ENCODE data around the gene UBAC2. TPM values are rescaled to one million over a fixed set of nuclear protein-coding genes. Genes with fewer than 3 reads are reported as not detected.
"Not testable (repeated sequence)": the region's sequence is repeated elsewhere in the genome, so short reads cannot be mapped to it uniquely, and the experiment has no call there.

UBAC2 gene
- total RNA-seq, 4 donors from 2014 or later, result 43.5 to 59.6 (median 52.0) TPM

GRCh38 chr13:99208185-99208584, 7.5 kb downstream of the UBAC2 start:
- TF ChIP-seq CTCF (IDR thresholded peaks at IDR 0.05) (no peak), EP300 (IDR thresholded peaks at IDR 0.05) (no peak), POLR2A (IDR thresholded peaks at IDR 0.05) (no peak)
- no peak overlapping the region for H3K27ac ChIP-seq
- peaks cover 0 to 26% (median 0%) of the 10 kb centered on the region in 3 donors for H3K36me3 ChIP-seq
- no peak for DNase-seq (ENCODE audit: low spot score in 2 of 2)
- no peaks in the 10 kb centered on the region for H3K27me3 ChIP-seq
- no peaks in the 10 kb centered on the region for H3K9me3 ChIP-seq
- no peak overlapping the region for H3K4me3 ChIP-seq
- WGBS, 2 donors, result 89 to 97% methylated on average over 3 of the region's 3 CpGs
- peaks cover 0 to 8% (median 4%) of the 10 kb centered on the region in 4 donors for H3K4me1 ChIP-seq

GRCh38 chr13:99208845-99209527, 8.3 kb downstream of the UBAC2 start:
- H3K9me3 ChIP-seq, result no peaks in the 10 kb centered on the region

GRCh38 chr13:99210627-99211026, 10.0 kb downstream of the UBAC2 start:
- not testable (repeated sequence) for H3K4me3 ChIP-seq; H3K27ac ChIP-seq; DNase-seq (ENCODE audit: low spot score in 2 of 2); H3K9me3 ChIP-seq; H3K27me3 ChIP-seq
- H3K36me3 ChIP-seq, result peaks cover 0 to 20% (median 2%) of the 10 kb centered on the region in 3 donors
- whole genome bisulfite sequencing, 2 donors, result 89 to 94% methylated on average over 9 of the region's 9 CpGs
- peaks cover 0 to 19% (median 11%) of the 10 kb centered on the region in 4 donors for H3K4me1 ChIP-seq

More at GRCh38 chr13:99208845-99209527, 8.3 kb downstream of the UBAC2 start:
- Histone ChIP-seq H3K4me1 (peaks cover 0 to 10% (median 2%) of the 10 kb centered on the region in 4 donors), H3K36me3 (peaks cover 0 to 26% (median 0%) of the 10 kb centered on the region in 3 donors), H3K27ac (no peak overlapping the region), H3K27me3 (no peaks in the 10 kb centered on the region), H3K4me3 (no peak overlapping the region)
- no peak for DNase-seq (ENCODE audit: low spot score in 2 of 2)
- WGBS, 2 donors, result 72 to 81% methylated on average over 8 of the region's 8 CpGs
- no peak for TF ChIP-seq POLR2A (IDR thresholded peaks at IDR 0.05)
- no peak for TF ChIP-seq EP300 (IDR thresholded peaks at IDR 0.05)
- no peak for TF ChIP-seq CTCF (IDR thresholded peaks at IDR 0.05)

DNA sequence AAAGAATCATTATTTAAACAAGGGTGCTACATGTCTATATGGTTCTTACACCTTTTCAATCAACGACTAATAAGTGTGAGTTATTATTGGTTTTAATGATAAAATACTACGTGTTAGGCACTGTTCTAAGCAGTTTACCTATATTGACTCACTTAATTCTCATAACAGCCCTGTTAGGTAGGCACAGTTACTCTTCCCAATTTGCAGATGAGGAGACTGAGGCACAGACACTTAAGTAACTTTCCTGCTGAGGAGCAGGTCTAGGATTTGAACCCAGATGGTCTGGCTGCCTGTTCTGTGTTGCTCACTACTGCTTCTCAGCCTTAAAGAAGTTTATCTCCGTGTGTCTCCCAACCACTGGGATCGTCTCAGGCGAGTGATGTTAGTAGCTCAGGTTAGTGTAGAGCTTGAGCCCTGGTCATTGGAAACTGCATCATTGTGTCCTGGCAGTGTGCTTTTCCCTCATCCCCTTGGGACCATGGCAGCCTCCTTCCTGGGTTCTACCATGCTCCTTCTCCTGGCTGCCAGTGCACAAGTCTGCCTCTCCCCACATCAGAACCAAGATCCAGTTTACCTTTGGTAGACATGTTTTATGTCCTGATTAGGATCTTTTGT, 10.9 kb downstream of the UBAC2 start:
- no peak for TF ChIP-seq CTCF (IDR thresholded peaks at IDR 0.05)
- TF ChIP-seq EP300 (IDR thresholded peaks at IDR 0.05), result no peak
- no peak for TF ChIP-seq POLR2A (IDR thresholded peaks at IDR 0.05)
- Histone ChIP-seq H3K27me3 (no peaks in the 10 kb centered on the region), H3K4me3 (no peak overlapping the region), H3K4me1 (peaks cover 0 to 17% (median 11%) of the 10 kb centered on the region in 4 donors), H3K36me3 (peaks cover 0 to 13% (median 3%) of the 10 kb centered on the region in 3 donors), H3K27ac (no peak overlapping the region), H3K9me3 (no peaks in the 10 kb centered on the region)
- no peak for DNase-seq (ENCODE audit: low spot score in 2 of 2)
- 94 to 98% methylated on average over 5 of the region's 5 CpGs for WGBS, 2 donors

DNA sequence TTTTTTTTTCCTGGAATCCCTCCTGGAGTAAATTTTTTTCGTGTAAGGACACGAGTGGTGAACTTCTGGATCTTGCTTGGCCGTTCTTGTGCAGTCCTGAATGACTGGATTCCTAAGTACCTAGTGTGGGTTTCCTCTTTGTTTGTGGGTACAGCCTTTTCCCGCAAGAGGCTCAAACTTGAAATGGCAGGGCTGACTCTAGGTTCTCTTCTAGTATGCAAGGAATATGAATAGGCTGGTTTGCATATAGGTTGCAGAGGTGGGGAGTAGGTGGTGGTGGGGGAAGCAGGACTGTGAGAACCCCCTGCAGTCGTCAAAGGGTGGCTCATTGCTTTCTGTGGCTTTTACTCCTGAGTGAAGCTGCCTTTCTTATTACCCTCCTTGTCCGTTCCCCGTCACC, 13.6 kb downstream of the UBAC2 start:
- 68 to 70% methylated on average over 7 of the region's 7 CpGs for WGBS, 2 donors
- no peak for DNase-seq (ENCODE audit: low spot score in 2 of 2)
- no peaks in the 10 kb centered on the region for H3K9me3 ChIP-seq

More for the DNA sequence above, 13.6 kb downstream of the UBAC2 start:
- TF ChIP-seq CTCF (IDR thresholded peaks at IDR 0.05) (no peak), EP300 (IDR thresholded peaks at IDR 0.05) (no peak), POLR2A (IDR thresholded peaks at IDR 0.05) (no peak)
- H3K4me1 ChIP-seq, result peaks cover 0 to 34% (median 16%) of the 10 kb centered on the region in 4 donors
- H3K27me3 ChIP-seq, result no peaks in the 10 kb centered on the region
- H3K36me3 ChIP-seq, result peaks cover 0 to 3% (median 0%) of the 10 kb centered on the region in 3 donors
- no peak overlapping the region for H3K4me3 ChIP-seq
- no peak overlapping the region for H3K27ac ChIP-seq

Measured in tibial nerve (tissue), 4 donors.